NCI-H1930 (cell line): ENCODE measurements around the gene PRSS48.
"Not testable (repeated sequence)": the region's sequence is repeated elsewhere in the genome, so short reads cannot be mapped to it uniquely, and the experiment has no call there.

Experiments used
- DNase-seq, 2 experiments: peaks; one replicate each; lab custom pipeline; 2025; lab: John Stamatoyannopoulos, UW

PRSS48 gene

DNA sequence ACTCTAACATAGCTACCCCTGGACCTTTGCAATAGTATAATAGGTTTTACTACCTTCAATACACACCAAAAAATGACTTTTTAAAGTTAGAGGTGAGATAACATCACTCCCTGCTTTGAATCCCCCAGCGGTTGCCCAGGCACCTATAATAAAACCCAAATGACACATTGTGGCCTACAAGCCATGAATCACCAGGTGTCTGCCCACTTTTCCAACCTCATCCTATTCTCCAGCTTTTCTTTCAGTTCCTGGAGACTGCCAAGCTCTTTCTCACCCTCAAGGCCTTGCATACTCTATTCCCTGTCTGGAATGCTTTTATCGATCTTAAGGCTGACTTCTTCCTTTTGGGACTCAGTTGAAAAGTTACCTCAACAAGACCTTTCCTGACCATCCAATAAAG, 16.4 kb upstream of the PRSS48 start:
- DNase-seq = no peak

DNA sequence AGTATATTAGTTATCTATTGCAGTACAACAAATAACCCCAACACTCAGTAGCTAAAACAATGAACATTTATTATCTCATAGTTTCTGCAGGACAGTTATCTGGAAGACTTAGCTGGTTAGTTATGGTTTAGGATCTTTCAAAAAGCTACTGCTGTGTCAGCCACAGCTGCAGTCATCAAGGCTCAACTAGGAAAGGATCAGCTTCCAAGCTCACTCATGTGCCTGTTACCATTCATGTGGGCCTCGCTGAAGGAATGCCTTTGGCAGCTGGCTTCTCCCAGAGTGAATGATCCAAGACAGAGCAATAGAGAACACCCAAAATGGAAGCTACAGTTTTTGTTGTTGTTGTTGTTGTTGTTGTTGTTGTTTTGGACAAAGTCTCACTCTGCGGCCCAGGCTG, 13.5 kb upstream of the PRSS48 start:
- no peak for DNase-seq

DNA sequence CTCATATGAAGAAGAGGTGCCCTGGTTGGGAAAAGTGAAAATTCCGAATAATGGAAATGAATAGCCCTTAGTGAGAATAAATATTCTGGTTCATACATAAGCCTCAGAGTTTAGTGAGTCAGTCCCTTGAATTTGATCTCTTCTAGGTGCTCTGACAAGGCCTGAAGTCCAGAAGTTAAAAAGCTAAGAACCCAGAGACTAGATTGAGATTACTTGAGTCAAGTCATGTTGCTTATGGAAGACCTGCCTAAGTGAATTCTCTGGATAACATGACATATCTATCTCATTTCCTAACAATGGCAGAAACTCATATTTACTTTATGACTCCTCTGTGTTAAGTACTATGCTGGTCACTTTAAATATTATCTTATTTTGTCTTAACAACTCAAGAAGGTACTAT, 10.5 kb upstream of the PRSS48 start:
- DNase-seq = no peak

DNA sequence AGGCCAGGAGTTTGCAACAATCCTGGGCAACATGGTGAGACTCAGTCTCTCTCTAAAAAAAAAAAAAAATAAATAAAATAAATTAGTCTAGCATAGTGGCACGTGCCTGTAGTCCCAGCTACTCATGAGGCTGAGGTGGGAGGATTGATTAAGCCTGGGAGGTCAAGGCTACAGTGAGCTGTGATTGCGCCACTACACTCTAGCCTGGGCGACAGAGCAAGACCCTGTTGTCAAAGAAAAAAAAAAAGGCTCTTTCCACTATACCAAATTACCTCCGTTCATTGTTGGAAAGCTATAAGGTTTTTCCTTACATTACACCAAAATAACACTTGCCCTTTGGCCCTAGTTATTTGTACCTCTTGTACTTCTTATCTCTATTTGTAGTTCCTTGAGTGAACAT, 9.9 kb upstream of the PRSS48 start:
- no peak for DNase-seq

DNA sequence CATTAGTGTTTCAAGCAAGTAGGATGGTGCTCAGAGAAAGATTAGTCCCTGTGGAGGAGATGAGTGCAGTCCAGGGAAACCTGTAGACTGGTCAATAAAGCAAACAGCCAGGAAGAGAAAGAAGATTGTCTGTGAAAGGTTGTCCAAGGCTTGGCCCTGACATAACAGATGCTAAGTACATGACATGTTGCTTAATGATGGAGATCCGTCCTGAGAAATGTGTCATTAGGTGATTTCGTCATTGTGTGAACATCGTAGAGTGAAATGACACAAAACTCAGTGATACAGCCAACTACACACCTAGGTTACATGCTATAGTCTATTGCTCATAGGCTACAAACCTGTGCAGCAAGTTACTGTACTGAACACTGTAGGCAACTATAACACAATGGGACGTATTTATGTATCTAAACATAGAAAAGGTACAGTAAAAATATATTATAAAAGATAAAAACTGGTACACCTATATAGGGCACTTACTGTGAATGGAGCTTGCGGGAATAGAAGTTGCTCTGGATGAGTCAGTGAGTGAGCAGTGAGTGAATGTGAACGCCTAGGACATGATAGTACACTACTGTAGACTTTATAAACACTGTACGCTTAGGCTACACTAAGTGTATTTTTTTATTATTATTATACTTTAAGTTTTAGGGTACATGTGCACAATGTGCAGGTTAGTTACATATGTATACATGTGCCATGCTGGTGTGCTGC, 9.0 kb upstream of the PRSS48 start:
- no peak for DNase-seq

DNA sequence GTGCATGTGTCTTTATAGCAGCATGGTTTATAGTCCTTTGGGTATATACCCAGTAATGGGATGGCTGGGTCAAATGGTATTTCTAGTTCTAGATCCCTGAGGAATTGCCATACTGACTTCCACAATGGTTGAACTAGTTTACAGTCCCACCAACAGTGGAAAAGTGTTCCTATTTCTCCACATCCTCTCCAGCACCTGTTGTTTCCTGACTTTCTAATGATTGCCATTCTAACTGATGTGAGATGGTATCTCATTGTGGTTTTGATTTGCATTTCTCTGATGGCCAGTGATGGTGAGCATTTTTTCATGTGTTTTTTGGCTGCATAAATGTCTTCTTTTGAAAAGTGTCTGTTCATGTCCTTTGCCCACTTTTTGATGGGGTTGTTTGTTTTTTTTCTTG, 8.1 kb upstream of the PRSS48 start:
- not testable (repeated sequence) for DNase-seq

DNA sequence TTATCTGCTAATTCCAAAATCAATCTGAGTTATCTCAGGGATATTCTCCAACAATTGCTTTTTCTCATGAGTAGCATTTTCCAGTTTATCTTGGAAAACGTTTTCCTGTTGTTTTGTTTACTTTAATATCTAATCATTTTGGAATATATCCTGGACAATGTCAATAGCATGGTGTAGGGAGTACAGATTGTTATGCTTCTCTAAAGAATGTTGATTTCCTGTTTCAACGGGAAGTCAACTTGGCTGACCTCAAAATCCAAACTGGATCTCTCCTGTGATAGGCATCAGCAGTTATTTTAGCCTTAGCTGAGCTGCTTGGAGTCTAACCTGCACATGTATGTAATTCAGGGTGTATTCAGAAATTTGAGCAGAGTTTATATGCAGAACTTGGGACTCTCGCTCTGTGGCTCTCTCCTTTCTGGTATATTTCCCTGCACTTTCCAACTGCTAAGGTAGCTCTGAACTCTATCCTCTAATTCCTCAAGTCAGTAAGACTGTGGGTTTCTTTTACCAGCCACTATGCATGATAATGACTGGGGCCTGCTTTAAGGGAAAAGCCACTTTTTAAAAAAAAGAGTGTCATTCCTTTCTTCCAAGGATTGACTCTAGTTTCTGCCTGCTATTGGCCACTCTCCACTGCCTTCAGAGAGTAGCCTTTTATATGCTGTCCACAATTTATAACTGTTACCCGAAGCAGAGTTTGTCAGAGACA, 7.7 kb downstream of the PRSS48 start:
- DNase-seq = no peak

DNA sequence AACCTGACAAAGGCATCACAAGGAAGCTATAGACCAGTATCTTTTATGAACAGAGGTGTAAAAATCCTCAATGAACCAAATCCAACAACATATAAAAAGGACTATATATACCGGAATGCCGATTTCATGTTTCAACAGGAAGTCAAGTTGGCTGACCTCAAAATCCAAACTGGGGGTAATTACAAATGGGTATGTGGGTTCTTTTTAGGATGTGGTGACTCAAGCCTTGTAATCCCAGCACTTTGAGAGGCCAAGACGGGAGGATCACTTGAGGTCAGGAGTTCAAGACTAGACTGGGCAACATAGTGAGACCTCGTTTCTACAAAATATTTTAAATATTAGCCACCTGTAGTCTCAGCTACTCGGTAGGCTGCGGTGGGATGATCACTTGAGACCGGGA, 10.4 kb downstream of the PRSS48 start:
- DNase-seq = no peak

DNA sequence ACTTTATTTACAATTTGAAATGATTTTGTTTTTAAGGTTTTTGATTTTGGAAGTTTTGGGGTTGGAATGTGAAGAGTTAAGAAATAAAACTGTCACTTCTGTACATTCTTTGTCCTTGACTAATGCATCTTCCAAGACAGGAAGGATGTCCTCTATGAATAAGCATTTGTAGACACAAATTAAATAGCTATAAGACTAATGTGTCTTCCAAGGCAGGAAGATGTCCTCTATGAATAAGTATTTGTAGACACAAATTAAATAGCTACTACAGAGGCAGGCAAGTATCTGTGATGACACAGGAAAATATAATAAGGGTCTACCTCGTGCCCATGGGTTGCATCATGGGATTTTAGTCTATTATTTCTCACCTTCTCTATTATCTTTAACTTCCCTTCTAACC, 14.5 kb downstream of the PRSS48 start:
- no peak for DNase-seq

DNA sequence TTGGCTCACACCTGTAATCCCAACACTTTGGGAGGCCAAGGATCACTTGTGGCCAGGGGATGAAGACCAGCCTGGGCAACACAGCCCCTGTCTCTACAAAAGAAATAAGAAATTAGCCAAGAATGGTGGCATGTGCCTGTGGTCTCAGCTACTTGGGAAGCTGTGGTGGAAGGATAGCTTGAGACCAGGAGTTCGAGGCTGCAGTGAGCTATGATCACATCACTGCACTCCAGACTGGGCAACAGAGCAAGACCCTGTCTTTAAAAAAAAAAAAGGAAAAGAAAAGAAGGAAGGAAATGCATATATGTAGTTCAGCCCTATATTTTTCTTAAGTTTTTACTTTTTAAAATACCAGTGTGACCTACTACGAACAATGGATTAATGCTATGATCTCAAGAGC, 15.1 kb downstream of the PRSS48 start:
- DNase-seq = no peak

DNA sequence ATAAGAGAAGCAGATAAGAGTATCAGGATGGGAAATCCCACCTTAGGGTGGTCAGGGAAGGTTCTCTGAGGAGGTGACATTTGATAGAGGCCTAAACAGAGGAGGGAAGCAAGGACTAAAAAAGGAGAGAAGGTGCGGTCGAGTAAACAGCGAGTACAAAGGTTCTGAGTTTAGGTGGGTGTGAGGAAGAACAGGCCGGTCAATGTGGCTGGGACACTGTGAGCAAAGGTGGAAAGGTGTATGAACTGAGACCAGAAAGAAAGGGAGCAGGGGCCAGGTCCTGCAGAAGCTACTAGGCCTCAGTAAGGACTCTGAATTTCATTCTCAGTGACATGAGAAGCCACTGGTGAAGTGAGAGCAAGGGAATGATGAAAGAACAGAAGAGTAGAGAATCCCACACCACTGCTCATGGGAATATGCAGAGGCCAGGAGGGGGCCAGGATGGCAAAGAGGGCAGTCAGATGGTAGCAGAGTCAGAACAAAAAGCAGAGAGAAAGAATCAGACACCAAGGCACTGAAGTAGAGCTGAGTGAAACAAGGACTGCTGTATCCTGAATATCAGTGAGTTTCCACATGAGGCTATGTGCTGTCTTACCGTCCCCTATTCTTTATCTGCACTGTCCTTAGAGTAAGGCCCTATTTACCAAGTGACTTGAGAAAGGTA, 18.0 kb downstream of the PRSS48 start:
- DNase-seq = no peak

DNA sequence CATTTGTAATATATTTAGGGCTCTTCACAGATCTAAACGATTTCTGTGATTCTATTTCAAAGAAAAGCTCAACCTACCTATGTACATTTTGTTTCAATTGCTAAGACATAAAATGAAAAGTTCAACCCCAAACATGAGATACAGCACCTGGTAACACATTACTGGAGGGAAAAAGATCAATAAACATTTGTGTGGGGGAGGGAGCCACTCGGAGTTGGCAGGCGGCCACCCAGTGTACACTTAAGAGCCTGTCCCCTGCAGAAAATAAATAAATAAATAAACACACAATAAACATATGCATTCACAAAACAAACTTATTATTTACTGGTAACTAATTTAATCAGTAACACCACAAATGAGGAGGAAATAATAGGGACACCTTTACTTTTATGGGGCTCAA, 19.3 kb downstream of the PRSS48 start:
- no peak for DNase-seq

DNA sequence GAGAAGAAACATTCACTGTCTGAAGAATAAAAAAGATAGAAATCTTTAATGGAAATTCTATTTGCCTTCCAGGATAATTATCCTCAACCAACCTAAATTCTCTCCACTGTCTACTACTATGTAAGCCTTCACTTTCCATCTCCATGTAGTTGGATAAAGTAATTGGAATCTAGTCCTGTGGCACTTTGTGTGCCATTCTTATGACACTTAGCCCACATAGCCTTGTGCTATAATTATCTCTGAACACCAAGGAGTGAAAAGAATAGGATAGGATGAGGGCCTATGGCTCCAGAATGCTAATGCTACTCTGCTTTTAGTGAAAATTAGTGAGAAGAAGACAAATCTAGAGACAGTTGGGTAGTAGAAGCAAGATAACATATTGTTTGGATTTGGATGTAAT, 20.2 kb downstream of the PRSS48 start:
- no peak for DNase-seq

DNA sequence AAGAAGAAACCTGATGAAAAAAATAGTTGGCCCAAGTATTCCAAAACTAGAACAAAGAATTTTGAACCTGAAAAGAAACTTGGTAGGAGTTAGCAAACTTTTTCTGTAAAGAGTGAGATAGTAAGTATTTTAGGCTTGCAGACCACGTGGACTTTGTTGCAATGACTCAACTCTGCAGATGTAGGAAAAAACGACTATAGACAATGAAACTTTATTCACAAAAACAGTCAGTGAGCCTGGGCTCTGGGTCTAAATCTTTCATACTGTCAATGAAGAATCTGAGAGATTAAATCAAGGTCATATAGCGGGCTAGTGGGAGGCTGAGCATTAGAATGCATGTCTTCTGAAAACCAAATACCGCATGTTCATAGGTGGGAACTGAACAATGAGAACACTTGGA, 25.5 kb downstream of the PRSS48 start:
- DNase-seq = no peak

DNA sequence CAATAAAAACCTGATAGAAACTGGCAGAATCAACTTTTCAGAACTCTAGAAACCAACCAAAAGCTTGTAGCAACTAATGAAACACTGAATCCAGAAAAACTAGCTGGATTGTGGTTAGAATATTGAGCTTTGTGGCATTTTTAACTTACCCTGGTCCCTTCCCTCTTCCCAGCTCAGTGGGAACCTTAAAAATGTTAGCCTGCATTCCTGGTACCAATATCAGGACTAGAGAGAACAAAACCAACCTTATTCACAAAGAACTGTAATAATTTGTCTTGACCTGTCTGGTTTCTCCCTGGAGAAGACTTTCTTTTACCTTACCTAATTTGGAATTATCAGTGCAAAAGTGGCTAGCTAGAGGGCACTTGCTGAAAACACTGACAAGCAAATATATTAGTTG, 27.3 kb downstream of the PRSS48 start:
- DNase-seq = no peak

DNA sequence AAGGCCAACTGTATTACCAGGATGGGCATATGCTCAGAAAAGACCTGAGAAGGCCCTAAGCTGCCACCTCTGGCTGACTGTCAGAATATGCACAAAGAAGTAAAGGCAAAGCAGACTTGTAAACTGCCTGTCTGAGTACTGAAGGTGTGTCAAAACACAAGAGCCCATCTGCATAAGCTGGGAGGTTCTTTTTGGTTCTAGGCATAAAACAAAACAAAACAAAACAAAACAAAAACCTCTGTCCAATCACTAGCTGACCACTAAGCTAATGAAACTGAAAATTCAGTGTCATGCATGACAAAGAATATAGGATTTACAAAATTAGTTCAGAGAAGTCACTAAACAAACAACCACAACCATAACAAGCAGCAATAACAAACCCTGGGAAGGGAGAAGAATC, 27.8 kb downstream of the PRSS48 start:
- DNase-seq = no peak

DNA sequence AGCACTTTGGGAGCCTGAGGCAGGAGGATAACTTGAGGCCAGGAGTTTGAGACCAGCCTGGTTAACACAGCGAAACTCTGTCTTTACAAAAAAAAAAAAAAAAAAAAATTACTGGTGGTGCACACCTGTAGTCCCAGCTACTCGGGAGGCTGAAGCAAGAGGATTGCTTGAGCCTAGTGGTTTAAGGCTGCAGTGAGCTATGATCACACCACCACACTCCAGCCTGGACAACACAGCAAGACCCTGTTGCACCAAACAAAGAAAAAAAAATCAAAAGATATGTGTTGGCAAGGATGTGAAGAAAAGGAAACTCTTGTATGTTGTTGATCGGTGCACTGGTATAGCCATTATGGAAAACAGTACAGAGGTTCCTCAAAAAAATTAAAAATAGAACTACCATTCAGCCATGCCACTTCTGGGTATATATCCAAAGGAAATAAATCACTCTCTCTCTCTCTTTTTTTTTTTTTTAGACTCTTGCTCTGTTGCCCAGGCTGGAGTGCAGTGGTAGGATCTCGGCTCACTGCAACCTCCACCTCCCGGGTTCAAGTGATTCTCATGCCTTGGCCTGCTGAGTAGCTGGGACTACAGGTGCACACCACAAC, 33.3 kb downstream of the PRSS48 start:
- DNase-seq = no peak

DNA sequence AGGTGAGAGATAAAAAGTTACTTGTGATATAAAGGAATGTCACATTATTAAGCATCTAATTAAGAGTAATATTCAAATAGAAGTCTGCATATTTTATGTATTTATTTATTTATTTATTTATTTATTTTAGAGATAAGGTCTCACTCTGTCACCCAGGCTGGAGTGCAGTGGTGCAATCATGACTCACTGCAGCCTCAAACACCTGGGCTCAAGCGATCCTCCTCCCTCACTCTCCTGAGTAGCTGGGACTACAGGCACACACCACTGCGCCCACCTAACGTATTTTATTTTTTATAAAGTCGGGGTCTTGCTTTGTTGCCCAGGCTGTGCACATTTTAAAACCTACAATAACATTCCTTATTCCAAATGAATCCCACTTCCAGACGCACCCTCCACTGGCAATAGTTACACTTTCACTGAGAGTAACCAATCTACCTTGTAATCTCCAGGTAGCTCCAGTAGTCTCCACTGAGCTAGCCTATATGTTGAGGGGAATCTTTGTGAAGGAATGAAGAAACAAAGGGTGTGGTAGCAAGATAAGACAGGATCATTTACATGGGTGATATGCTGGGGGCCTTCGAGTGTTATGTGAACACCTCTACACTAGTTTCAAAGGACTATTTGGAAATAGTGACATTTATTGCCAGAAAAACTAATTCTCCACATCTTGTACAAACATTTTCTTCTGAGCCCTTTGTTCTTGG, 36.5 kb downstream of the PRSS48 start:
- no peak for DNase-seq

DNA sequence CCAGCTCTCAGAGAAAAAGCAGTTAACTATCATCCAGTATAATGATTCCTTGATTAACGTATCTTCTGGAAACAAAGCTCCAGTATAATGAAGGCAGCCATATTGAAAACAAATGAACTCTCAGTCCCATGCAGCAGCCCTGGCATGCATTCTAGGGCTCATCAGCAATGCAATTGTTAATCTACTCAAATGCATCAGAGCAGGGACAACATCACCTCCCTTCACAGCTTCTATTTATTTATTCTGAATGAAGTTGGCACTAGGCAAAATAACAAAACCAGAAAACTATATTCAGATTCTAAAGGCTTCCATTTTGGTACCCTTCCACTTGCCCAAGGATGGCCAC, 37.0 kb downstream of the PRSS48 start:
- DNase-seq = no peak

DNA sequence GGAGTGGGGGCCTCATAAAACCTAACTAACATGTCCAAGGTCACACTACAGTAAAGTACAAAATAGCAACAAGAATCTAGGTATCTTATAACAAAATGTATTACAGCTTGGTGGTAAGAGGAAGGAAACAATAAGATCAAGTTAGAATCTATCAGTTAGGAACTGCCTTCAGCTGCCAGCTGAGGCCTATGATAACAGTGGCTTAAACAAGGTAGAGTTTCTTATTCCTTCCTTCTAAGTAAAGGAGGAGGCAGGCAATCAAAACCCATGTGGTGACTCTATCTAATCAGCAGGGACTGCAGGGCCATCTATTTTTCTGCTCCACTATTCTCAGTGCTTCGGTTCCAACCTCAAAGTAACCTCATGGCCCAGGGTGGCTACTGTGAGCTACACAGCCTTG, 37.5 kb downstream of the PRSS48 start:
- DNase-seq = no peak

DNA sequence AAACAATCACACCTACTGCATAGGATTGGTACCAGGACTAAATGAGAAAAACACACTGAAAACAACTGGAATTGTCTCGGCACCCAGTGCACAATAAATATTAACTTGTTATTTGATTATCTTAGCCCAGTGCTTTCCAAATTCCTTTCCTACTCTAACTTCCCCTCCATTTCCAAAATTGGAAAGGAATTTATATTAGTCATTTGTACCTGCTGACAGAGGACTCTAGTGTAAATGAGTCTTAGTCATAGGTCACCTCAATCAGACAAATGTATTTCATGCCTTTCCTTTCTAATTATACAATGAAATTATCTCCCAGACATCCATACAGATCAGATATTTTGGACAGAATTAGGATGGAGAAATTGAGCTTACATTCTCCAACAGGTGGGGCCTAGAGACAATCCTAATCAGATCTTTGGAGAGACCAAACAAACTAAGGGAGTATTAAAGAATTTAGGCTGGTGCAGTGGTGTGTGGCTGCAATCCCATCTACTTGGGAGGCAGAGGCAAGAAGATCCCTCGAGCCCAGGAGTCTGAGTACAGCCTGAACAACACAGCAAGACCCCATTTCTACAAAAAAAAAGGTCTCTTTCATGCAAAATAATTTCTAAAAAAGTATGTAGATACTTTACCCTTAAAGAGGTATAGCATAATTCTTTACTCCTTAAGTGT, 38.4 kb downstream of the PRSS48 start:
- no peak for DNase-seq

DNA sequence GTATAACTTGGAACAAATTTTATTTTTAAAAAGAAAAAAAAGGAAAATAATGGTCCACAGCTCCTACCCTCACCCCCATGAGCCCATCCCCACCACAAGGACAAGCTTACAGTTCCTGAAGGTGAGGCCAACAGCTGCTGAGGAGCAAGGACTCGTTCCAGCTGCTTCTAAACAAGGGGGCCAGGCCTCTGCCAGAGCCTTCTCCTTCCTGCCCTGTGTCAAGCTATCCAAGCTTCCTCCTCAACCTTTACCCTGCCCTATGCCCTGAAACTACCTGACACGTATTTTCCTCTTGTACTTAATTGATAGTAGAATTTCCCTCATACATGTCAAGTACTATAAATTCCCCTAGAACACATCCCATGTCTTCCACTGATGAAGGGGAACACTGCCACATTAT, 39.7 kb downstream of the PRSS48 start:
- no peak for DNase-seq
